ENCODE measurements around the gene RASL12.
"Not testable (repeated sequence)": the region's sequence is repeated elsewhere in the genome, so short reads cannot be mapped to it uniquely, and the experiment has no call there.

RASL12 gene

GRCh38 chr15:65075607-65076395 lies 8.0 kb upstream of the RASL12 start:
- DNase-seq (ENCODE audit: low read depth in 2 of 2): not testable (repeated sequence)

DNA sequence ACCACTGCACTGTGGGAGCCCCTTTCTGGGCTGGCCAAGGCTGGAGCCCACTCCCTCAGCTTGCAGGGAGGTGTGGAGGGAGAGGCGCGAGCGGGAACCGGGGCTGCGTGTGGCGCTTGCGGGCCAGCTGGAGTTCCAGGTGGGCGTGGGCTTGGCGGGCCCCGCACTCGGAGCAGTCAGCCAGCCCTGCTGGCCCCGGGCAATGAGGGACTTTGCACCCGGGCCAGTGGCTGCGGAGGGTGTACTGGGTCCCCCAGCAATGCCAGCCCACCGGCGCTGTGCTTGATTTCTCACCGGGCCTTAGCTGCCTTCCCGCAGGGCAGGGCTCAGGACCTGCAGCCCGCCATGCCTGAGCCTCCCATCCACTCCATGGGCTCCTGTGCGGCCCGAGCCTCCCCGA lies 7.2 kb upstream of the RASL12 start:
- DNase-seq (ENCODE audit: low read depth in 2 of 2): not testable (repeated sequence)

DNA sequence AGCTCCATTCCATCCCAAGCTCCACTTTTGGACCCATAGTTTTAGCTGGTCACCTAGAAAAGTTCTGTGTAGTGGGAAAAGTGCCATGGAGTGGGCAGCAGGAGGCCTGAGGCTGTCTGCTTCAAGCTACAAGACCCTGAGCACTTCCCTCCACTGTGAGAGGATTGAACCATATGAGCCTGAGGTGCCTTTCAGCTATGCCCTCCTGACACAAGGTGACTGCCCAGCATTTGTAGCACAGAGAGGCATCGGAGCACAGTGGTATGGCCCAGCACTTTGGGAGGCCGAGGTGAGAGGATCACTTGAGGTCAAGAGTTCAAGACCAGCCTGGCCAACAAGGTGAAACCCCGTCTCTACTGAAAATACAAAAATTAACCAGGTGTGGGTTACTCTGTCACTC lies 4.8 kb upstream of the RASL12 start:
- no peak for DNase-seq (ENCODE audit: low read depth in 2 of 2)

DNA sequence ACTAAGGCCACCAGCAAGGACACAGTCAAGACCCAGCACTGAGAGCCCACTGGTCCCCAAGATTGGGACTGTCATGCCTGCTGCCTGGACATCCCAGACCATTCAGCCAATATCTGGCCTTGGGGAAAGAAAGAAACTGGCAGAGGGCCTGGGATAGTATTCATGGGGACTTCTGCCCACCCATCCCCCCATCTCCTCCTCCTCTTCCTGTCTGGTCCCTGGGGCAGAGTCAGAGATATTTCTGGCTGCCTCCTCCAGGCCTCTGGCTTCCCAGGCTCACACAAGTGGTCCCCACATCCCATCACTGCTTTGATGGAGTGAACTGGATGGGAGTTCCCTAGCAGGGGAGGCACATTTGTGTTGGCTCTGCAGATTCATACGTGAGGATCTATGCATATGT lies 4.2 kb upstream of the RASL12 start:
- DNase-seq (ENCODE audit: low read depth in 2 of 2): no peak

- DNase-seq (ENCODE audit: low read depth in 2 of 2): no peak
Measured at GRCh38 chr15:65071381-65071811, 3.6 kb upstream of the RASL12 start.

- no peak for DNase-seq (ENCODE audit: low read depth in 2 of 2)
Measured at GRCh38 chr15:65069779-65070546, 2.2 kb upstream of the RASL12 start.

GRCh38 chr15:65069179-65069578 lies 1.4 kb upstream of the RASL12 start:
- DNase-seq (ENCODE audit: low read depth in 2 of 2): no peak

GRCh38 chr15:65068403-65068788 lies 605 bp upstream of the RASL12 start:
- no peak for DNase-seq (ENCODE audit: low read depth in 2 of 2)

DNA sequence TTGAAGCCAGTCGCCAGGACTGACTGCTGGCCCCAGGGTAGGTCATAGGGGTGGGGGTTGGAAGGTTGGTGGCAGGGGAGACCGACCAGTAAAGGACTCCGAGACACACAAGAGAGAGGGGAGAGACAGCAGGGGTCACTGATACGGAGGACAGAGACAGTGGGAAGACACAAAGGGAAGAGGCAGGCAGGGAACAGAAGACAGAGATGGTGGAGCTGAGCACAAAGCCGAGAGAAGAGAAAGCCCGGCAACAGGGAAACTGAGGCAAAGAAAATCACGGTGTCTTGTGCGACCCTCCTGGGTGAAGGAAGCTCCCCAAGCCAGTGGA lies 510 bp downstream of the RASL12 start:
- DNase-seq (ENCODE audit: low read depth in 2 of 2): no peak

- DNase-seq (ENCODE audit: low read depth in 2 of 2): no peak
Measured at GRCh38 chr15:65066635-65067316, 1.0 kb downstream of the RASL12 start.

DNA sequence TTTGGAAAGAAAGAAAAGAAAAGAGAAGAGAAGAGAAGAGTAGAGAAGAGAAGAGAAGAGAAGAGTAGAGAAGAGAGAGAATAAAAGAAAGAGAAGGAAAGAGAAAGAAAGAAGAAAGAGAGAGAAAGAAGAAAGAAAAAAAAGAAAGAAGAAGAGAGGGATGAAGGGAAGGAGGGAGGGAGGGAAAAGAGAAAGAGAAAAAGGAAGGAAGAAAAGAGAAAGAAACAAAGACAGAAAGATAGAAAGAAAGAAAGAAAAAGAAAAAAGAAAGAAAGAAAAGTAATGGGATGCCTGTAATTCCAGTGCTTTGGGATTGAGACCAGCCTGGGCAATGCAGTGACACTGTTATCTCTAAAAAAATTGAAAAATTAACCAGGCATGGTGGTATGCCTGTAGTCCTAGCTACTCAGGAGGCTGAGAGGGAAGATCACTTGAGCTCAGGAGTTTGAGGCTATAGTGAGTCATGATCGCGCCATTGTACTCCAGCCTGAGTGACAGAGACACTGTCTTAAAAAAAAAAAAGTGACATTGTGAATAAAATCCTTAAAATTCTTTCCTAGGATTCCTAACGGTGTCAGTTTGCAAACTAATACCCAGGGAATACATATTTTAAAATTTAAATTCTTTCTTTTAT lies 1.7 kb downstream of the RASL12 start:
- DNase-seq (ENCODE audit: low read depth in 2 of 2): no peak

DNA sequence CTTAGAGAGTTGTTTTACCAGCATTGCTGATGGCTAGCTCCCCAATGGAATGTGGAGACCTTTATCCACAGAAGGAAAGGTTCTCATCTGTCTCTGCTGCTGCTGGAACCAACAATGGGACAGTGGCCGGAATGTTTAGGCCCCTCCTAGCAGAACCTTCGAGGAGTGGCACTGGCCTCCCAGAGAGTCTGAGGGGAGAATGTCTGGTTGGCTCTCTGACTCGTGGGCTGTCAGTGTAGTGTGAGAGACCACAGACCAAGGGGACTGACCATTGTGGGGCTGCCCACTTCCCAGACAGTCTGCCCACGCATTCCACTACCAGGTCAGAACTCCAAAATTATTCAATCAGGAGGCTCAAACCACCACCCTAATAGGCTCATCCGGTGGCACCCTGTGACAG lies 5.1 kb downstream of the RASL12 start:
- no peak for DNase-seq (ENCODE audit: low read depth in 2 of 2)

DNA sequence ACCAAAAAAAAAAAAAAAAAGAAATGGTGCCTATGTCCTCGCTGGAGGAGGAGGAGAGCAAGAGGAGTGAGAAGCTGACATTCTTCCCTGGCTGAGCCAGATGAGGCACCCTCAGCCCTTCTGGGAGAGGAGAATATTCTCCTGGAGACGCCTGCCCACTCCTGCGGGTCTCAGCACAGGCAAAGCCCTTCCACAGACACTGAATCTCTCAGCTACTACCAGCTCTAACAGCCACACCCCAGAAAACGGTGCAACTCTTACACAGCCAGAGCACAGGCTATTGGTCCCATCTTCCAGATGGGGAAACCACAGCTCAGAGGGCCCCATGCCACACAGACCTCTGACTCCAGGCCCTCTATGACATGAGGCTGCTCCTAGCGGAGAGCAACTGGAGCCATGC lies 5.7 kb downstream of the RASL12 start:
- no peak for DNase-seq (ENCODE audit: low read depth in 2 of 2)

DNA sequence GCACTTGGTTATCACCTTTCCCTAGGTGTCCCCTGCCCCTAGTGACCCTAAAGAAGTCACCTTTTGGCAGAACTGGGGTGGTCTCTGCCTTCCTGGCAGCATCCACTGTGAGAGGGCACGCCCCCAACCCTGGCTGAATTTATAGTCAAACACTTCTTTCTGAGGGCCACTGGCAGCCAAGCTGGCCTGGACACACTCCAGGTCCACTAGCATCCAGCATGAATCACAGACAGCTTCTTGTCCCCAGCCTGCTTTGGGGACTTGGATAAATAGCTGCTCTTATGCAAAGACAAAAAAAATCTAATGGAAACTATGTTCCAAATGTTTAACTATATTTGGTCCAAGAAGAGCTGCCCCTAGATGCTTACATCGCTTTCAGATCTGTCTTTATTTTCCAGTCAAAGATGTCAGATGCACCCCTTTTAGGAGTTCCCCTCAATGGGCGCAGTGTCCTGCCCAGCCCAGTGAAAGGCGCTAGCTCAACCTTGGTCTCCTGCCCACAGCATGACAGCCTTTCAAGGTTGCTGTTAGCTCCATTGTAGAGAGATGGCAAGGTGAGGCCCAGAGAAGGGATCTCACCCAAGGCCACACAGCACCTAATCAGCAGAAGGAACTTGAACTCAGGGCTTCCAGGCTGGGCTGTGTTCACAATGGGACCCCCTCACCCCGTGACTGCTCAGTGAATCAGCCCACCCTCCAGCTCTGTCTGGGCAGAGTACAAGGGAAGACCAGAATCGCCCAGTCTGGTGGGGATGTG lies 7.0 kb downstream of the RASL12 start:
- DNase-seq (ENCODE audit: low read depth in 2 of 2): no peak

GRCh38 chr15:65059931-65060596 lies 7.7 kb downstream of the RASL12 start:
- DNase-seq (ENCODE audit: low read depth in 2 of 2): no peak

- no peak for DNase-seq (ENCODE audit: low read depth in 2 of 2)
Measured at GRCh38 chr15:65059369-65059750, 8.4 kb downstream of the RASL12 start.

GRCh38 chr15:65058394-65059368 lies 9.1 kb downstream of the RASL12 start:
- DNase-seq (ENCODE audit: low read depth in 2 of 2): no peak

DNA sequence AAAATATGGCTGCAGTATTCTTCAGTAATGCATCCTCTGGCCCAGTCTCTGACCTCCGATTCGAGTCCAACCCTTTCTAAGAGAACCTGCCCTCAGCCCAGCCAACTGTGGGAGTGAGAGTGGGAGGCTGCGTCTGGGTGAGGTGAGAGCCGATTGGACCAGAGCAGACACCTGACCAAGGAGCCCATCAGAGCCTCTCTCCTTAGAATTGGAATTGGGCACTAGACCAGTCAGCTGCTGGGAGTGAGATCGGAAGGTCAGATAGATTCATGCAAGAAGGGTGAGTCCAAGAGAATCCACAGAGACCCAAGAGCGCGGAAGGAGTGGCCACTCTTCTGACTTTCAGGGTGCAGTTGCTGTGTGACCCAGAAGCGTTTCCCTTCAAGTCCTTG lies 10.2 kb downstream of the RASL12 start:
- no peak for DNase-seq (ENCODE audit: low read depth in 2 of 2)

DNA sequence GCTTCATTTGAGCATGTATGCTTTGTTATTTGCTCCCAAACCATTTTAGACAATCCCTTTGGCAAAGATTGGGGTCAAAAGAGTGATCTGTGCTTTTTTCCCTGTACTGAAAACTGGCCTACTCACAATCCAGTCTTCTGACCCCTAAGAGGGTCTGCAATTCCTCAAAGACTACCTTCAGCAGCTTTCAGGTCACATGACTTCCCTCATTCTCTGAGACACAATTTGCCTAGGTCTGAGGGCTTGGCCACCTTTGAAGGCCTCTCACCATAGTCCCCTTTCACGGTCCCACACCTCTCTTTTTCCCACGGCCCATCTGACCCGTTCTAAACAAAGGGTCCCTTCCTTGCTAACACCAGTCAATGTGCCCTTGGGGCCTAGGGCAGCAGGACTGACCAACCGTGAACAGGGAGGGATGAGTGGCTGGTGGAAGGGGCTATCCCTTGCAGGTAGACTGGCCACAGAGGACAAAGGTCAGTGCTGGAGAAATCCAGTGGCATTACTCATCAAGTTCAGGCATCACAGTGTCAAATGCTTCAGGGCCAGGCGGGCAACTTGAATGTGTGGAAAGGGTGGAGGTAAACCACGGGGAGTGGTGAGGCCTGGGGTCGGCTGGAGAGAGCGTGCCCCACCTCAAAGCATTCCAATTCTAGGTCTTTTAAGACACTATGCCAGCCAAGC lies 10.8 kb downstream of the RASL12 start:
- no peak for DNase-seq (ENCODE audit: low read depth in 2 of 2)

Measured in activated CD8-positive, alpha-beta memory T cell treated with anti-CD3 and anti-CD28 coated beads for 4 hours (primary cell).